Immature natural killer cell (primary cell): Measurements from ENCODE around the gene APOC3. TPM values are rescaled to one million over a fixed set of nuclear protein-coding genes. Genes with fewer than 3 reads are reported as not detected.

ENCODE experiments used
- DNase-seq, 3 donors: peaks; one replicate each; pipeline ENCODE4 v3.0.0; 2022; ENCODE audit warnings: mixed read lengths in 1 of 3
- H3K27ac Mint-ChIP-seq, 6 donors: one replicate each; pipeline ENCODE4 v1.8.0; 2020; ENCODE audit warnings: mixed read lengths in 6 of 6, mild to moderate bottlenecking in 5 of 6, inconsistent platforms in 4 of 6, moderate library complexity in 3 of 6
- H3K27me3 Mint-ChIP-seq, 3 donors: one replicate each; pipeline ENCODE4 v1.8.0; 2020 to 2021; ENCODE audit warnings: low read depth in 3 of 3, mild to moderate bottlenecking in 3 of 3, mixed read lengths in 3 of 3, moderate library complexity in 3 of 3, inconsistent platforms in 1 of 3
- H3K36me3 Mint-ChIP-seq, 3 donors: one replicate each; pipeline ENCODE4 v1.8.0; 2020; ENCODE audit warnings: mixed read lengths in 3 of 3, inconsistent platforms in 2 of 3, mild to moderate bottlenecking in 2 of 3
- H3K4me1 Mint-ChIP-seq, 2 donors: one replicate each; pipeline ENCODE4 v1.8.0; 2020; ENCODE audit warnings: inconsistent platforms in 2 of 2, mild to moderate bottlenecking in 2 of 2, mixed read lengths in 2 of 2, moderate library complexity in 1 of 2
- H3K4me3 Mint-ChIP-seq, 5 donors: one replicate each; pipeline ENCODE4 v1.8.0; 2020; ENCODE audit warnings: mild to moderate bottlenecking in 5 of 5, mixed read lengths in 5 of 5, inconsistent platforms in 3 of 5, moderate library complexity in 3 of 5
- H3K9me3 Mint-ChIP-seq, 6 donors: one replicate each; pipeline ENCODE4 v1.8.0; 2020; ENCODE audit warnings: mild to moderate bottlenecking in 6 of 6, mixed read lengths in 6 of 6, inconsistent platforms in 4 of 6, moderate library complexity in 3 of 6
- polyA plus RNA-seq, 3 donors: library from polyadenylated mRNA; unstranded; fragments of 300-500 nt; fragmentation: Illumina TruSeq; gene quantifications; one replicate each; pipeline ENCODE4 v1.2.3, GENCODE V29; 2021

The APOC3 gene
- polyA plus RNA-seq, 3 donors from 2014 or later = not detected

DNA sequence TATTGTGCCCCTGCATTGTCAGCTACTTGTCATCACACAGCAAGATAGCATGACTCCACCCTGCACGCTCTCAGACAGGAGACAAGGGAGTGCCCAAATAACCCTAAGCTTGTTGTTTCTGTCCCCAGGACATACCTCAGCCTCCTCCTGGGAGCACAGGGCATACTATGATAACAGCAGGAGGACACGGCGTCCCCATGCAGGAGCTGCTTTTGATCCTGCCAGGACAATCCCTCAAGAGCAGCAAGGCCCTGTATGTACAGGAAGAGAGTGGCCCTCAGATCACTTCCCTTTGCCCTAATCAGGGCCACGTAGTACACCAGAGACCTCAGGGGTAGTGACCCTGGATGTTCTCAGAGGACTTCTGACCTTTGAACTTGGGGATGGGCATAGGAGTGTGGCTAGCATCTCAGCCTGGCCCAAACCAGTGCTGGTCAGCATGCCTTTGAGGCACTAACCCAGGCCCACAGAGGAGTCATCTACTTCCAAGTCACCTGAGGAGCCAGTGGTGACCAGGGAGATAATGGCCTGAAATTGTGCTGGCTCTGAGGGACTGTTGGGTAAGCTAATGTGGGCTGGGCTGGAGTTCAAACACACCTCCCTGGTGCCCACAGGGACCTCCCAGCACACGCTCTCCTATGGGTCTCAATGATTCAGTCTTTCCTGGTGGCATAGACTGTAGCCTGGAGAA, 15.8 kb upstream of the APOC3 start:
- no peaks in the 10 kb centered on the region for H3K36me3 Mint-ChIP-seq
- H3K27me3 Mint-ChIP-seq = no peaks in the 10 kb centered on the region
- DNase-seq = no peak
- H3K4me3 Mint-ChIP-seq = no peak overlapping the region
- peaks cover 0 to 4% of the 10 kb centered on the region in 2 donors for H3K4me1 Mint-ChIP-seq
- H3K9me3 Mint-ChIP-seq = no peaks in the 10 kb centered on the region
- H3K27ac Mint-ChIP-seq = no peak overlapping the region

GRCh38 chr11:116814502-116814901, 15.2 kb upstream of the APOC3 start:
- Mint-ChIP-seq H3K4me1 (peaks cover 0 to 4% of the 10 kb centered on the region in 2 donors), H3K4me3 (no peak overlapping the region), H3K27me3 (no peaks in the 10 kb centered on the region), H3K36me3 (no peaks in the 10 kb centered on the region), H3K9me3 (no peaks in the 10 kb centered on the region), H3K27ac (no peak overlapping the region)
- DNase-seq = no peak

- no peak for DNase-seq
- Mint-ChIP-seq H3K9me3 (no peaks in the 10 kb centered on the region), H3K27me3 (no peaks in the 10 kb centered on the region), H3K4me1 (no peaks in the 10 kb centered on the region), H3K27ac (no peak overlapping the region), H3K36me3 (no peaks in the 10 kb centered on the region), H3K4me3 (no peak overlapping the region)
Observed at GRCh38 chr11:116819049-116819448, 10.7 kb upstream of the APOC3 start.

- no peak overlapping the region for H3K4me3 Mint-ChIP-seq
- H3K27ac Mint-ChIP-seq = no peak overlapping the region
- no peaks in the 10 kb centered on the region for H3K9me3 Mint-ChIP-seq
- no peaks in the 10 kb centered on the region for H3K27me3 Mint-ChIP-seq
- DNase-seq = no peak
- H3K36me3 Mint-ChIP-seq = no peaks in the 10 kb centered on the region
- H3K4me1 Mint-ChIP-seq = no peaks in the 10 kb centered on the region
Observed at GRCh38 chr11:116821050-116821918, 8.4 kb upstream of the APOC3 start.

- Mint-ChIP-seq H3K9me3 (no peaks in the 10 kb centered on the region), H3K27ac (no peak overlapping the region), H3K4me1 (no peaks in the 10 kb centered on the region), H3K36me3 (no peaks in the 10 kb centered on the region), H3K4me3 (no peak overlapping the region), H3K27me3 (no peaks in the 10 kb centered on the region)
- DNase-seq = no peak
Observed at GRCh38 chr11:116822575-116822974, 7.1 kb upstream of the APOC3 start.

- Mint-ChIP-seq H3K9me3 (no peaks in the 10 kb centered on the region), H3K4me1 (no peaks in the 10 kb centered on the region), H3K27ac (no peak within 1 kb of the TSS), H3K27me3 (no peaks in the 10 kb centered on the region), H3K4me3 (no peak within 1 kb of the TSS), H3K36me3 (no peaks in the 10 kb centered on the region)
- no peak for DNase-seq
Observed at GRCh38 chr11:116823031-116823843, 6.5 kb upstream of the APOC3 start, which contains the start of gene APOA4. APOA4 (minus strand) TSS chr11:116823304; CDS start chr11:116823191, 113 bp downstream.

DNA sequence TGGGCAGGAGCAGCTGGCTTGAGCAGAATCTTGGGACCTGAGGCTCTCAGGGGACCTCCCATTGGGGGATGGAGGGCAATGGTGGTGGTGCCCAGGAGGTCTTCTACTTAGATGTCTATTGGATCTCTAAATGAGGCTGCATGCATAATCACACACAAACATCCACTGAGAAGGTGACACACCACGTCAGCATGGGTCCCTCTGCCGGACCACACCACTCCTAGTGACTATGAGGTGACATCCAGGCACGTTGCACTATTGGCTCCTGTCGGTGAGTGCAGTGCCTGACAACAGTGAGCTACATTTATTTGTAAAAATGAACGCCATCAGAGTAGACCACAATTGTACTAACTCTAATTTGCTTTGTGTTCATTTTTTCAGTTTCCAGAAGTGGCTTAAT, 4.3 kb upstream of the APOC3 start:
- Mint-ChIP-seq H3K27ac (no peak overlapping the region), H3K36me3 (no peaks in the 10 kb centered on the region), H3K9me3 (no peaks in the 10 kb centered on the region), H3K27me3 (no peaks in the 10 kb centered on the region), H3K4me1 (no peaks in the 10 kb centered on the region), H3K4me3 (no peak overlapping the region)
- DNase-seq = no peak

GRCh38 chr11:116825854-116826750, 3.6 kb upstream of the APOC3 start:
- Mint-ChIP-seq H3K27me3 (no peaks in the 10 kb centered on the region), H3K9me3 (no peaks in the 10 kb centered on the region), H3K27ac (no peak overlapping the region), H3K4me1 (no peaks in the 10 kb centered on the region), H3K4me3 (no peak overlapping the region), H3K36me3 (no peaks in the 10 kb centered on the region)
- no peak for DNase-seq

DNA sequence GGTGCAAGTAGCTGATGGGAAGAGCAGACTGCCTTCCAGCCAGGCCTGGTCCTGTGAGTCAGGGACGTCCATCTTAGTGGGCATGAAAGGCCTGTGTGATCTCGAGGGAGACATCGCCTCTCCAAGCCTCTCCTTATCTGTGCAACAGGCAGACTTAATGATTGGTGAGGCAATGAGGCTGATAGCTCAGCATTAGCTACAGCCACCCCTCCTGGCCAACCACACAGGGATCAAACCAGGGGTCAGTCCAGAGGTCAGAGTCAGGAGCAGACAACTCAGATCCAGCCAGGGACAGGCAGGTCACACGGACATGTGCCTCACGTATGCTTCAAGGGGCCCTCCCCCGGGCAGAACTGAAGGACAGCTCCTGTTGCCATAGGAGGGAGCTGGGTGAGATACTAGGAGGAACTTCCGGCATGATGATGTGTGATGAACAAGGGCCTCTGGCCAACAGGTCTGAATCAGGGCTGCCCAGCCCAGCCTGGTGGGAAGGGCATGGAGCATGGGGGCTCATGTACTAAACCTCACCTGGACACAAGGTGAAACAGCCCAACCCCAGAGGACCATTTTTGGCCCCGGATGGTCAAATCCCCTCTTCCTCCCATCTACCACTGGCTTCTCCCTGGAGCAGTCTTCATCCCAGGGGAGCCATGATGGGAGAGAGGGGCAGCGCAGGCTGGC, 2.8 kb upstream of the APOC3 start:
- Mint-ChIP-seq H3K27ac (no peak overlapping the region), H3K27me3 (no peaks in the 10 kb centered on the region), H3K9me3 (no peaks in the 10 kb centered on the region), H3K4me3 (no peak overlapping the region), H3K4me1 (no peaks in the 10 kb centered on the region), H3K36me3 (no peaks in the 10 kb centered on the region)
- DNase-seq = no peak

GRCh38 chr11:116827461-116827860, 2.2 kb upstream of the APOC3 start:
- DNase-seq = no peak
- H3K27me3 Mint-ChIP-seq = no peaks in the 10 kb centered on the region
- no peaks in the 10 kb centered on the region for H3K4me1 Mint-ChIP-seq
- H3K36me3 Mint-ChIP-seq = no peaks in the 10 kb centered on the region
- H3K9me3 Mint-ChIP-seq = no peaks in the 10 kb centered on the region
- no peak overlapping the region for H3K27ac Mint-ChIP-seq
- H3K4me3 Mint-ChIP-seq = no peak overlapping the region

GRCh38 chr11:116828632-116829524, 829 bp upstream of the APOC3 start:
- Mint-ChIP-seq H3K27ac (no peak overlapping the region), H3K4me3 (no peak overlapping the region), H3K4me1 (no peaks in the 10 kb centered on the region), H3K9me3 (no peaks in the 10 kb centered on the region), H3K36me3 (no peaks in the 10 kb centered on the region), H3K27me3 (no peaks in the 10 kb centered on the region)
- no peak for DNase-seq
